ENCODE results near the gene DPP6.

Gene DPP6

GRCh38 chr7:154198481-154198880, 146.3 kb downstream of the DPP6 start:
- no peak for TF ChIP-seq CTCF (conservative IDR thresholded peaks at IDR 0.05)
- no peak overlapping the region for H3K27ac ChIP-seq

- no peak overlapping the region for H3K27ac ChIP-seq
- TF ChIP-seq CTCF (conservative IDR thresholded peaks at IDR 0.05) = no peak
These were observed 148.0 kb downstream of the DPP6 start for GRCh38 chr7:154200241-154200640.

- no peak for TF ChIP-seq CTCF (conservative IDR thresholded peaks at IDR 0.05)
- no peak overlapping the region for H3K27ac ChIP-seq
These were observed 149.8 kb downstream of the DPP6 start for GRCh38 chr7:154202002-154202401.

- TF ChIP-seq CTCF (conservative IDR thresholded peaks at IDR 0.05) = no peak
- no peak overlapping the region for H3K27ac ChIP-seq
These were observed 151.8 kb downstream of the DPP6 start for GRCh38 chr7:154204046-154204445.

- TF ChIP-seq CTCF (conservative IDR thresholded peaks at IDR 0.05) = no peak
- no peak overlapping the region for H3K27ac ChIP-seq
These were observed 160.7 kb downstream of the DPP6 start for GRCh38 chr7:154212861-154213260.

- H3K27ac ChIP-seq = no peak overlapping the region
- TF ChIP-seq CTCF (conservative IDR thresholded peaks at IDR 0.05) = no peak
These were observed 165.6 kb downstream of the DPP6 start for GRCh38 chr7:154217688-154218340.

GRCh38 chr7:154231732-154232131, 179.5 kb downstream of the DPP6 start:
- H3K27ac ChIP-seq = no peak overlapping the region
- no peak for TF ChIP-seq CTCF (conservative IDR thresholded peaks at IDR 0.05)

Data from VCaP (cell line).